NK-92 (cell line): ENCODE data around the gene SORBS2.

ENCODE experiments used
- DNase-seq: peaks from one replicate; lab custom pipeline; 2025; ENCODE audit not compliant: unreplicated experiment; lab: John Stamatoyannopoulos, UW

Gene SORBS2

DNA sequence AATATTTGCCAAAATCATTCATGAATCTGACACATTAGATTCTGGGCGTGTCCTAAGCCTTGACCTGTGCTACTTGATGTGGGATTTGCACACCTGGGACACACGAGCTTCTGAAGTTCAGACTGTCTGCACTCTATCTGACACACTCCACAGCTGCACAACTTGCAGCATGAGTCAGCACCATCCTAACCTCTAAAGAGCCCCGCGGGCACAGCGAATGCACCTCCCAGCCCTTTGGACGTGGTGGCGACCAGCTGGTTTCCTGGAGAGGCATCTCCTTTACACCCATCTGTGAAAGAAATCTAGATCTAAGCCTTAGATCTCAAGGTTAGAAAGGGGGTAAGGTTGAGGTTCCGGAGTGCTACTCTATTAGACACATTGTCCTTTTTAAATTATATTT, 69.2 kb downstream of the SORBS2 start:
- no peak for DNase-seq

GRCh38 chr4:185741795-185742194, 70.2 kb downstream of the SORBS2 start:
- DNase-seq, result no peak

DNA sequence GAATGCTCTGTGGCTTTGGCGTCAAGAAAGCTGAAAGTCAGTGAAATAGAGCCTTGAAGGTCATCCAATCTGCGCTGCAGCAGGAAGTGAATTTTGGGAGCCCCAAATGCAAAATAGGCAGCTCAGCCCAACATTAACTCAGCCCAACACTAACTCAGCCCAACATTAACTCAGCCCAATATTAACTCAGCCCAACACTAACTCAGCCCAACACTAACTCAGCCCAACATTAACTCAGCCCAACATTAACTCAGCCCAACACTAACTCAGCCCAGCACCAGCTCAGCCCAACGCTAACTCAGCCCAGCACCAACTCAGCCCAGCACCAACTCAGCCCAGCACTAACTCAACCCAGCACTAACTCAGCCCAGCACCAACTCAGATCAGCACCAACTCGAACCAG, 71.5 kb downstream of the SORBS2 start:
- DNase-seq, result no peak

DNA sequence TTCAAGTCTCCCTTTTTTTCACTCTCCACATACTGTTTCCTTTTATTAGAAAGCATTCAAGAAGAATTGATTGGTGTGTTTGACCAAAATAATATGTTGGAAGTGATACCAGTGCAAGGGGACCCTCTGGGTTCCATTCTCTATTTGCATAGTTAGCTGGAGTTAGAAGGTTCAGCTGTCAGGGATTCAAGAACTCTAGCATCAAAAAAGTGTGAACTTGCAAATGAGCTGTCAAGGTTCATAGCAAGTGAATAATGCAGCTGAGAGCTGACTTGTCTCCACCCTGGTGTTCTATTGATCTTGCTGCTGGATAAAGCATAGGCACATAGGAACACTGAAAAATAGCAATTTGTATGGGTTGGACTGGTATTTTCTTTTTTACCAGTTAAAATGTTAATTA, 73.2 kb downstream of the SORBS2 start:
- DNase-seq, result no peak

GRCh38 chr4:185738038-185738552, 73.9 kb downstream of the SORBS2 start:
- no peak for DNase-seq

DNA sequence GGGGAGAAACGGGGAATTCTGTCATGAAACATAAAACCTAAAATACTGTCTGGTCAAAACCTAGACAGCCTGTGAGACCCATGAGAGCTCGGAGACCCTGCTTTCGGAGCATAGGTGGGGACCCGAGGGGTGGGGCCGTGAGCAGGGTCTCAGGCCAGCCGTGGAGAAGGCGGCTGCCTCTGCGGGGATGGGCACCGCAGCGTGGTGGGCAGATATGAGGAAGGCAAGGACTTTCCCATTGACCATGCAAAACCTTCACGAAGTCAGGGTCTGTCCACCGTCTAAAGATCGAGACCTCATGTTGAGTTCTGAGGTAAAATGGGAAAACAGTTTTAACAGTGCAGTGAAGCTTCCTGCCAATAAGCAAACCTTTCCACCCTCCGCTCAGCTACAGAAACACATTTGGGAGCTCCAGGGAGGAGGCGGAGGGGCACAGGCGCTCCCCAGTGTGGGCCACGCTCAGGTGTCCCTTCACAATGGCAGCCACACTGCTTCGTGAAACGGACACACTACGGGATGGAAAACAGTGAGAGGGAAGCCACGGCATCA, 74.4 kb downstream of the SORBS2 start:
- no peak for DNase-seq

GRCh38 chr4:185736882-185737281, 75.1 kb downstream of the SORBS2 start:
- no peak for DNase-seq

DNA sequence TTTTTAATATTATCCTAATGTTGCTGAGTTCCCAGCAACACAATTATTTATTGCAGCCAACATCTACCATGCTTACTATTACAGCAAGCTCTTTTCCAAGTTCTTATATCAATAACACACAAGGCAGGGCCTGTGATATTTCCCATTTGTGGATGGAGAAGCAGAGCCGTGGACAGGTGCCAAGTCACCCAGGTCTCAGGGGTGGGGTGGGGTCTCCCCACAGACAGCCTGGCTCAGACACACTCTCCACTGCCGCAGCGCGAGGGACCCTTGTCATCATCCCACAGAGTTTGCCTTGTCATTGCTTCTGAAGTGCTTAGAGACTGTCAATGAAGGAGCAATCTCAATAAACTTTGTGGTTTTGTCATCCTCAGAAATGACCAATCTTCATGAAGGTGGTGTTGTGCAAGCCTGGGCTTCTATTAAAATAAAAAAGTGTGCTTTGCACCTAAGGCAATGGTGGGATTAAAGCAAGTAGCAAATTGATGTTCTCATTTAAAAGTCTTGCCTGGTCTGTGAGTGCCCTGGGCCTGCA, 76.1 kb downstream of the SORBS2 start:
- DNase-seq, result no peak

- no peak for DNase-seq
Measured at GRCh38 chr4:185734930-185735329, 77.1 kb downstream of the SORBS2 start.

- no peak for DNase-seq
Measured at GRCh38 chr4:185734214-185734613, 77.8 kb downstream of the SORBS2 start.

DNA sequence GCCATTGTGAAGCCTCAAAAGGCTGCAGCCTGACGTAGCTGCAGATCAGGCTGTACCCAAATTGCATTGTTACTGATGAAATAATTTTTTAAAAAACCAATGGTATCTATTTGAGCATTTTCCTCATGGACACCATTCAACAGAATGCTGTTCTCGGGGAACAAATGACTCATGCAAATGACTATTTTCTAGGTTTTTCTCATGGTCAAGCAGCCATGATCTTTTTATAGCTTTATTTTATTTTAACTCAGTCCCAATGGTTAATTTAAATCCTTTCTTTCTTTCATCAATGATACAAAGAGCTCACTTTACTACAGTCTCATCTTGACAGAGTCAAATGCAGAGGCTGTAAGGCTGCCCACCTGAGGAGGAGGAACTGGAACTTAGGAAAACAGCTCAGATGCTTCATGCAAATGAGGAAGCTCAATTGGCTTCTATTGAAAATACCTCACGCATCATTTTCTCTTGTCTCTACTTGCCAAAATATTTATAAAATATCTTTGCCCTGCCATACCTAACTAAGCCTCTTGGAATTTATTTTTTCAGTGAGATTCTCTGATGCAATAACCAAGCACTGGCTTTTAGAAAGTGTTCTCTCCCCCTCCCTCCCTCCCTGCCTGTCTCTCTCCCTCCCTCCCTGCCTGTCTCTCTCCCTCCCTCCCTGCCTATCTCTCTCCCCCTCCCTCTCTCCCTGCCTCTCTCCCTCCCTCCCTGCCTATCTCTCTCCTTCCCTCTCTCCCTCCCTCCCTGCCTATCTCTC, 81.0 kb downstream of the SORBS2 start:
- DNase-seq, result no peak

GRCh38 chr4:185730387-185730786, 81.6 kb downstream of the SORBS2 start:
- DNase-seq, result no peak

DNA sequence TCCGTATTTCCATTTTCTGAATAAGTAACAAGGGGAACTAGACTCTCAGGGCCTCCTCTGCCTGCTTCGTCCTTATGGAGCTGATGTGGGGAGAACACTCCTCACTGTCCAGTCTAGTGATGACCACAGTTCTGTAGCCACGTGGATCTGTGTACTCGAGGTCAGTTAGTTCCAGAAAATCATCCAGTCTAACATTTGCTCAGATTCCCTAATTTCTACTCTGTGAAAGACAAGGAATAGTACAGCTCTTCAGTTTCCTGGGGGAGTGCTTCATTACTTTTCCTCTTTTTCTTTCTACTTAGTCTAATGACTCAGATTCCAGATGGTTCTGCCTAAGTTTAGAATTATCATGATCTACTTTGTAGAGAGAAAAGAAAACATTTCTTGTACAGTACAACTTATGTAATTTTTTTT, 82.6 kb downstream of the SORBS2 start:
- no peak for DNase-seq

GRCh38 chr4:185728893-185729292, 83.1 kb downstream of the SORBS2 start:
- no peak for DNase-seq

GRCh38 chr4:185726931-185727330, 85.1 kb downstream of the SORBS2 start:
- DNase-seq, result no peak

GRCh38 chr4:185723631-185724260, 88.2 kb downstream of the SORBS2 start:
- DNase-seq, result no peak

DNA sequence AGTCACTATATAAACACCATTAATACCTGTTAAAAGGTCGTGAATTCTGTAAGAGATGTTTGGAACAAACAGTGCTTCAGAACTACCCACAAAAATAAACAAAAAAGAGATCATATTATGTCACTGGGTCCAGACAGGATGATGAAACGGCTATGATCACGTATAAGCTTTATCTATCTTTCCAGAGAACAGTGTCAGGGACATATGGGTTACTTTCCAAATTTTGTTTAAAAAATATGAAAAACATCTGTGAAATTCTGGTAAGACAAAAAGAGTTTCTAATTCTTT, 90.0 kb downstream of the SORBS2 start:
- DNase-seq, result no peak

- DNase-seq, result no peak
Measured at GRCh38 chr4:185721190-185722028, 90.6 kb downstream of the SORBS2 start.

GRCh38 chr4:185719500-185719858, 92.5 kb downstream of the SORBS2 start:
- DNase-seq, result no peak

DNA sequence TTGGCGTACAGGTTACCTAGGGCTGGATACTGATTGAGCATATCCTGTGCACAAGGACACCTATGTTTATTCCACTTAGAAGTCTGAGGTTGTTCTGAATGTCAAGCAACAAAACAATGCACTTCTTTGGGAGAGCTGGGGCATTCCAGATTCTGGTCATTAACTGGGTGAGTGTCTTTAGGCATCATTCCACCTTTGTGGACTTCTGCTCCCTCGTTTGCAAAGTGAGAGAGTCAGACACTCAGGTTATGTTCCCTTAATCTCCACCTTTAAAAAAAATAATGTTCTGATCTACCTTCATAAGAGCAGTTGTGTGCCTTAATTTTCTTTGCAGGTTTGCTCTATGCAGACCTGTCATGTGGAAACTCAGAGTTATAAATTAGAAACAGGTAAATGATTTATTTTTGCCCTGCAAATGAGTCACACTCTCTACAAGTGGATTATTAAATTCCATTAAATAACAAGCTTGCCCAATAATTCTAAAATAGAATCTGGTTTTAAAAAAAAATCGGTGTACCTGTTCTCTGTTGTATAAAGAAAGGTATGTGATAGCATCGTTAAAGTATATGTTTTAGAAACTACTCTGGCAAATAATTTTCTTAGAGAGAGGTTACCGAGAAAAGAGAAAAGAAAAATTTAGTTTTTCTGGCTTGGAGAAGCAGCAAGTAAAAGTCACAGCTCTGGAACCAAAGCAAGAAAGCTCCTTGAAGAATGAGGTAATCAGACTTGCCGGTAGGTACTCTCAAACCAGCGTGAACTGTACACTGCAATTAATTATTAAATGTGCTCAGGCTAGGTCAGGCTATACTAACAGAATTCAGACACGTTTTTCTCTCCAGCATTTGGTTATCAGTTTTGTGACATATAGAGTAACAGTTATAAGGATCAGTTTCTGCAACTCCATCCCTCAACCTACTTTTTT, 93.2 kb downstream of the SORBS2 start:
- DNase-seq, result no peak
